Measurements from ENCODE around the gene COX4I1. TPM values are rescaled to one million over a fixed set of nuclear protein-coding genes. Genes with fewer than 3 reads are reported as not detected.
"Not testable (repeated sequence)": the region's sequence is repeated elsewhere in the genome, so short reads cannot be mapped to it uniquely, and the experiment has no call there.

The COX4I1 gene
- total RNA-seq, 1 donor from 2014 or later: 552 TPM

DNA sequence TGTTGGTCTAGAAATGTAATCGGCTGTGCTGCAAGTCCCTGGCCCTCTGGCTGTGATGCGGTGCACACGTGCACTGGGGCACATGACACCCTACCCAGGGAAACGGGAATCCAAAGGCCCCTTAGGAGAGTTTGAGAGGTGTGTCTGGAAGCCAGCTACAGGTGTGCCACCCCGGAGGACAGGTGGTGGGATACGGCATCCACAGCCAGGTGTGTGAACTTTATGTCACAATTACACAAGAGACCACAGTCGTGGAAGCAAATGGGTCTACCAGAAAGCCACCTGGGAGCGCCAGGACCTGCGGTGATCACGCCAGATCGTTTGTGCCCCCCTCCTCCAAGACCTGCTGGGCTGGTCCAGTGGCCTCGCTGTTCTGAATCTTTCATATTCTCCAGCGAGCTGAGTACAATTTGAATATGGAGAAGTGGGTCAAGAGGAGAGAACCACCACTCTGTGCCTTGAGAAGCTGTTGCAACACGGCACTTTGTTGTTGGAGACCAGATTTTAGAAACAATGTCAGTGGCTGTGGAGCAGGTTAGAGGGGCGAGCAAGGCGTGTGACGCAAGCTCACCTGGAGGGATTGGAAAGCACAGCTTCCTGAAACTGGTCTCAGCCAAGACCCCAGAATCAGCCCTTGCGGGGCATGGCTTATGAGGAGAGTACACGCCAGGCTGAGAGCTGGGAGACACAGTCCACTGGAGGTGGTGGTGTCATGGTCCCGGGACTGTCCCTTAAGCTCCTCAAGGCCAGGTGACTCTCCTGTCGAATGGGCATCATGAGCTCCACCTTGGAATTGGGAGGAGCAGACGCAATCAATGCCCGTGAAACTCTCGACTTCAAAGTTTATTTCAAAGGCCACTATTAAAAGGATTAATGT is 37.4 kb downstream of the COX4I1 start:
- no peaks in the 10 kb centered on the region for H3K4me1 Mint-ChIP-seq (ENCODE audit: unreplicated experiment)
- TF ChIP-seq, protein P1, sequence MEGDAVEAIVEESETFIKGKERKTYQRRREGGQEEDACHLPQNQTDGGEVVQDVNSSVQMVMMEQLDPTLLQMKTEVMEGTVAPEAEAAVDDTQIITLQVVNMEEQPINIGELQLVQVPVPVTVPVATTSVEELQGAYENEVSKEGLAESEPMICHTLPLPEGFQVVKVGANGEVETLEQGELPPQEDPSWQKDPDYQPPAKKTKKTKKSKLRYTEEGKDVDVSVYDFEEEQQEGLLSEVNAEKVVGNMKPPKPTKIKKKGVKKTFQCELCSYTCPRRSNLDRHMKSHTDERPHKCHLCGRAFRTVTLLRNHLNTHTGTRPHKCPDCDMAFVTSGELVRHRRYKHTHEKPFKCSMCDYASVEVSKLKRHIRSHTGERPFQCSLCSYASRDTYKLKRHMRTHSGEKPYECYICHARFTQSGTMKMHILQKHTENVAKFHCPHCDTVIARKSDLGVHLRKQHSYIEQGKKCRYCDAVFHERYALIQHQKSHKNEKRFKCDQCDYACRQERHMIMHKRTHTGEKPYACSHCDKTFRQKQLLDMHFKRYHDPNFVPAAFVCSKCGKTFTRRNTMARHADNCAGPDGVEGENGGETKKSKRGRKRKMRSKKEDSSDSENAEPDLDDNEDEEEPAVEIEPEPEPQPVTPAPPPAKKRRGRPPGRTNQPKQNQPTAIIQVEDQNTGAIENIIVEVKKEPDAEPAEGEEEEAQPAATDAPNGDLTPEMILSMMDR (IDR thresholded peaks at IDR 0.05; ENCODE audit: unreplicated experiment): no peak
- no peaks in the 10 kb centered on the region for H3K36me3 Mint-ChIP-seq (ENCODE audit: low read depth, unreplicated experiment)
- H3K4me3 Mint-ChIP-seq (ENCODE audit: unreplicated experiment): no peak overlapping the region
- H3K9me3 Mint-ChIP-seq (ENCODE audit: unreplicated experiment): no peaks in the 10 kb centered on the region
- no peak overlapping the region for H3K27ac Mint-ChIP-seq (ENCODE audit: unreplicated experiment)
- DNase-seq (ENCODE audit: low spot score): no peak
- H3K27me3 Mint-ChIP-seq (ENCODE audit: unreplicated experiment): peaks cover 6% of the 10 kb centered on the region

DNA sequence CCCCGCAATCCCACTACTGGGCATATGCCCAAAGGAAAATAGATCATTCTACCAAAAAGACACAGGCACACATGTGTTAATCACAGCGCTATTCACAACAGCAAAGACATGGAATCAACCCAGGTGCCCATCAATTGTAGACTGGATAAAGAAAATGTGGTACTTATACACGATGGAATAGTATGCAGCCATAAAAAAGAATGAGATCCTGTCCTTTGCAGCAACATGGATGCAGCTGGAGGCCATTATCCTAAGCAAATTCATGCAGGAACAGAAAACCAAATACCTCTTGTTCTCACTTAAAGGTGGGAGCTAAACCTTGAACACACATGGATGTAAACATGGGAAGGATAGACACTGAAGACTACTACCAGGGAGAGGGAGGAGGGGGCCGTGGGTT is 38.2 kb downstream of the COX4I1 start:
- H3K4me3 Mint-ChIP-seq (ENCODE audit: unreplicated experiment); H3K27ac Mint-ChIP-seq (ENCODE audit: unreplicated experiment); H3K9me3 Mint-ChIP-seq (ENCODE audit: unreplicated experiment); H3K4me1 Mint-ChIP-seq (ENCODE audit: unreplicated experiment); H3K36me3 Mint-ChIP-seq (ENCODE audit: low read depth, unreplicated experiment); DNase-seq (ENCODE audit: low spot score); H3K27me3 Mint-ChIP-seq (ENCODE audit: unreplicated experiment): not testable (repeated sequence)

DNA sequence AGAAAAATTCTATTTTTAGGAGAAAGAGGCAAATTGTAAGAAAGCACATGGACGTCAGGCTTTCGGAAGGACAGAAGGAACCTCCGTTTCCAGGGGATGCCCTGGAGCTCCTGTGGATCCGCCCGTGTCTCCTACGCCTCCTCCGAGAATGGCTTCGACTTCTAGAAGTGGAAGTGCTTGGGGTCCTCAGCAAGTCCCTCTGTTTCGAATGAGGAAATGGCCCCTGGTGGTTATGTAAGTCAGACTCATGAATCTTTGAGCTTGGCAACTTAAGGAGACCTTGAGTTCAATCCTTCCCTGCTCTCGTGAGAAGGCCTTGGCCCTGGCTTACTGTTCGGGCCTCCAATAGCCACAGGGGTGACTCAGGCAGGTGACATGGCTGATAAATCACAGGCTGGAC is 38.9 kb downstream of the COX4I1 start:
- TF ChIP-seq, protein P1 (IDR thresholded peaks at IDR 0.05; ENCODE audit: unreplicated experiment): no peak
- H3K27ac Mint-ChIP-seq (ENCODE audit: unreplicated experiment): no peak overlapping the region
- H3K9me3 Mint-ChIP-seq (ENCODE audit: unreplicated experiment): no peaks in the 10 kb centered on the region
- H3K4me3 Mint-ChIP-seq (ENCODE audit: unreplicated experiment): no peak overlapping the region
- no peaks in the 10 kb centered on the region for H3K4me1 Mint-ChIP-seq (ENCODE audit: unreplicated experiment)
- no peaks in the 10 kb centered on the region for H3K36me3 Mint-ChIP-seq (ENCODE audit: low read depth, unreplicated experiment)
- DNase-seq (ENCODE audit: low spot score): no peak
- H3K27me3 Mint-ChIP-seq (ENCODE audit: unreplicated experiment): peaks cover 6% of the 10 kb centered on the region

DNA sequence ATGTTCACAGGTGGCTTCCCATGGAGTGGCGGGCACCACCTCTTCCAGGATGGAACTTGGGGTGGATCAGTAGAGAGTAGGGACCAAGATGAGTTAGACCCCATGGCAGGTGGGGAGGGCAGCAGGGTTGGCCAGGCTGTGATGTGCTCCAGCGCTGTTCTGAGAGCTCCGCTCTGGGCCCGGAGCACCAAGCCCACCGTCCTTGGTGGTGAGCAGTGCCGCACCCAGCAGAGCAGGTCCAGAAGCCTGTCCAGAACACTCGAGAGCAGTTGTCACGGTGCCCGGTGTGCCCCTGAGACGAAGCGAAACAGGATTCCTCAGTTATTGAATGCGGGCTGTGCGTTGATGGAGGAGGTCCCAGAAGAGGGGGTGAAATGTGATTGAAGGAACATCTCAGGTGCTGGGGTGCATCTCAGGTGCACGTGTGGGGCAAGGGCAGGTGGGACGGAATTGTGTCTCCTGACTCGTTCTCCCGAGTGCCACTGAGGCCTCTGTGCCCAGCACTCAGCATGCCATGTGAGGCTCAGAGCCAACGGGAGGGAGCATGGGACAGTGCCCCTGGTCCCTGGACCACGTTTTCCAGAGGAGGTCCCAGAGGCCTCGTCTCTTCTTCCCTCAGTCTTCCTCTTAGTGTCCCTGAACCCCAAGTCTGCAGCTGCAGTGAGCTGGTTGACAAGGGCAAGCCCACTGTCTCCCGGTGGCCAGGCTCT is 39.5 kb downstream of the COX4I1 start:
- H3K27me3 Mint-ChIP-seq (ENCODE audit: unreplicated experiment): peaks cover 6% of the 10 kb centered on the region
- H3K27ac Mint-ChIP-seq (ENCODE audit: unreplicated experiment): no peak overlapping the region
- H3K4me3 Mint-ChIP-seq (ENCODE audit: unreplicated experiment): no peak overlapping the region
- TF ChIP-seq, protein P1 (IDR thresholded peaks at IDR 0.05; ENCODE audit: unreplicated experiment): no peak
- H3K9me3 Mint-ChIP-seq (ENCODE audit: unreplicated experiment): peaks cover 4% of the 10 kb centered on the region
- no peak for DNase-seq (ENCODE audit: low spot score)
- no peaks in the 10 kb centered on the region for H3K36me3 Mint-ChIP-seq (ENCODE audit: low read depth, unreplicated experiment)
- H3K4me1 Mint-ChIP-seq (ENCODE audit: unreplicated experiment): no peaks in the 10 kb centered on the region

DNA sequence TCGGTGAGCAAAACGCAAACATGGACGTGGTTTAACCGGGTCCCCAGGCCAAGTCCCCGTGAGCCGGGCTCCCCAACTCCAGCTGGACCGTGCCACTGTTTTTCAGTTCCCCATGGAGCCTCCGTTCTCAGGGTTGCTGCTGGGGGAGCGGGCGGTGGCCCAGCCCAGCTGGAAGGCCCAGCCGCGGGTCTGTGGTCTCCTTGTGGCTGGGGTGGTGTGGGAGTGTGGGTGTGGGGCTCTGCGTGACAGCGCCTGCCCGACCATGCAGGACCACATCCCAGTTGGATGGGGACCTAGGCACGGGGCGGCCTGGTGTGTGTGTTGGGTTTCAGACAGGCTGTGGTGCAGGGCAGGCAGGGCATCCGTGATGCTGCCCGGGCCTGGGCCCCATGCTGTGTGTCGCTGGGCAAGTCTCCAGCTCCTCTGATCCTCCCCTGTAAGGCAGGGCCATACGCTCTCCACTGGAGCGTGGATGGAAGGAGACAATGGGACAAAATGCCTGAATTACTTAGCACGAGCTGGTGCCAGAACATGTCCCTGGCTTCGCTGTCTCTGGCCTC is 40.3 kb downstream of the COX4I1 start:
- Mint-ChIP-seq H3K4me1 (ENCODE audit: unreplicated experiment) (no peaks in the 10 kb centered on the region), H3K27ac (ENCODE audit: unreplicated experiment) (no peak overlapping the region), H3K4me3 (ENCODE audit: unreplicated experiment) (no peak overlapping the region), H3K9me3 (ENCODE audit: unreplicated experiment) (peaks cover 4% of the 10 kb centered on the region), H3K36me3 (ENCODE audit: low read depth, unreplicated experiment) (no peaks in the 10 kb centered on the region), H3K27me3 (ENCODE audit: unreplicated experiment) (peaks cover 5% of the 10 kb centered on the region)
- TF ChIP-seq, protein P1 (IDR thresholded peaks at IDR 0.05; ENCODE audit: unreplicated experiment): no peak
- DNase-seq (ENCODE audit: low spot score): no peak

All from endothelial cell (in vitro differentiated cells).